ENCODE data around the gene FAT4.

Gene FAT4

GRCh38 chr4:125316791-125317524 lies 2.2 kb downstream of the FAT4 start:
- peak in 31 of 56 donors; percentile 3 to 73 (median 35) for DNase-seq

GRCh38 chr4:125317525-125317877 lies 2.7 kb downstream of the FAT4 start:
- peak in 39 of 56 donors; percentile 6 to 75 (median 30) for DNase-seq

GRCh38 chr4:125319311-125319710 lies 4.6 kb downstream of the FAT4 start:
- DNase-seq: no peak

GRCh38 chr4:125321709-125322365 lies 7.1 kb downstream of the FAT4 start:
- DNase-seq: no peak

GRCh38 chr4:125322366-125322730 lies 7.6 kb downstream of the FAT4 start:
- peak in 2 of 56 donors; percentile 5 to 17 for DNase-seq

- no peak for DNase-seq
Measured at GRCh38 chr4:125323654-125324053, 8.9 kb downstream of the FAT4 start.

- DNase-seq: no peak
Measured at GRCh38 chr4:125325733-125326132, 11.0 kb downstream of the FAT4 start.

GRCh38 chr4:125331116-125331515 lies 16.4 kb downstream of the FAT4 start:
- DNase-seq: no peak

GRCh38 chr4:125334926-125335325 lies 20.2 kb downstream of the FAT4 start:
- no peak for DNase-seq

- DNase-seq: no peak
Measured at GRCh38 chr4:125338814-125339213, 24.1 kb downstream of the FAT4 start.

GRCh38 chr4:125344198-125344597 lies 29.4 kb downstream of the FAT4 start:
- DNase-seq: no peak

GRCh38 chr4:125346616-125347015 lies 31.9 kb downstream of the FAT4 start:
- no peak for DNase-seq

GRCh38 chr4:125350470-125351135 lies 35.8 kb downstream of the FAT4 start:
- DNase-seq: peak in 4 of 56 donors; percentile 0 to 23 (median 15)

GRCh38 chr4:125352521-125352920 lies 37.8 kb downstream of the FAT4 start:
- DNase-seq: no peak

- no peak for DNase-seq
Measured at GRCh38 chr4:125353131-125353530, 38.4 kb downstream of the FAT4 start.

- DNase-seq: no peak
Measured at GRCh38 chr4:125355791-125356190, 41.0 kb downstream of the FAT4 start.

GRCh38 chr4:125357675-125358074 lies 42.9 kb downstream of the FAT4 start:
- DNase-seq: no peak

- DNase-seq: no peak
Measured at GRCh38 chr4:125358453-125358852, 43.7 kb downstream of the FAT4 start.

GRCh38 chr4:125359363-125359762 lies 44.6 kb downstream of the FAT4 start:
- DNase-seq: no peak

GRCh38 chr4:125359960-125360634 lies 45.3 kb downstream of the FAT4 start:
- DNase-seq: no peak

GRCh38 chr4:125360727-125361126 lies 46.0 kb downstream of the FAT4 start:
- no peak for DNase-seq
